HL-60 (cell line): Measurements from ENCODE around the gene LBX1.

Source experiments
- CTCF ChIP-seq: IDR thresholded peaks from one replicate; pipeline ENCODE4 v1.5.1; 2011; ENCODE audit warnings: low read length, control low read depth, inconsistent platforms; ENCODE audit not compliant: insufficient read depth
- GABPA ChIP-seq: IDR thresholded peaks from 2 replicates; pipeline ENCODE4 v1.6.1; 2012; ENCODE audit warnings: low read depth
- POLR2AphosphoS5 ChIP-seq: IDR thresholded peaks from 2 replicates; pipeline ENCODE4 v1.6.1; 2012; ENCODE audit warnings: low read depth
- REST ChIP-seq: IDR thresholded peaks from 2 replicates; pipeline ENCODE4 v1.6.1; 2012; ENCODE audit warnings: low read depth; ENCODE audit not compliant: insufficient replicate concordance

DNA sequence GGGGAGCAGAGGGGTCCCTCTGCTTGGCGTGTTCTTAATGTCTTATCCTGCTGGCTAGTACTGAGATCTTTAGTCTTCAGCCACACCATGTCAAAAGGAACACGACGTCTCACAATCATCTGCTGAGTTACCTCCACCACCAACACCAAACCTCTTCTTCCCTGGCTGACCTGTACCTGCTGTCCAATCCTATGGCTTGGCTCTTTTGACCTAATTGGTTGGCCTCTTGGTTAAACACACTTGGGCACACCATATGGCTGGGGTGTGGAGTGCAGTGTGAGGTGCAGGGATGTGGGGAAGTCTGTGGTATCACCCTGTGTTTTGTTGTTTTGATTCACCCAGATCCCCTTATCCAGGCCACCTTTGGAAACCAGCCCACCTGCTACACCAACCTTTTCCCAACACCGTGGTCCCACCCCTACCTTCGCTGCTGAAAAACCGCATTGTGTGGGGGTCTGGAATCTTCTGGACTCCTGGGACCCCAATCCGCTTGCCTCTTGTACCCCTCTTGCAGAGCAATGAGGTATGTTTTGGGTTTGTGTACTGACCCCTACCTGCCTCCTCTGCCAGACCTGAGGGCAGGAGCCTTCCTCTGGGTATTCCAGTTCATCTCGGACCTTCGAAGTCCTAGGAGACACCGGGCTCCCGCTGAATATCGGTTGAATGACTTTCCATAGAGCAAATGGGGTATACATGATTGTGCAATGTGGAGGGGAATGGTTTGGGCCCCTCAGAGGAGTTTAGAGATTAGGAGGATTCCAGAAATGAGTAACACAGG lies 2.8 kb upstream of the LBX1 start:
- TF ChIP-seq GABPA (no peak), CTCF (no peak), POLR2AphosphoS5 (no peak), REST (no peak)
